Measurements from ENCODE around the gene MST1. TPM values are rescaled to one million over a fixed set of nuclear protein-coding genes. Genes with fewer than 3 reads are reported as not detected.

MST1 gene
- total and polyA plus RNA-seq, 2 of the 4 experiments (the other 2 are of a cell fraction) = 1.3 to 13.0 TPM

GRCh38 chr3:49717959-49718857 lies 28.9 kb upstream of the MST1 start (continued):
- TF ChIP-seq CTCF (conservative IDR thresholded peaks at IDR 0.05; ENCODE audit: low read depth, low read length) = no peak
